ENCODE measurements around the gene HDAC4.

DNA sequence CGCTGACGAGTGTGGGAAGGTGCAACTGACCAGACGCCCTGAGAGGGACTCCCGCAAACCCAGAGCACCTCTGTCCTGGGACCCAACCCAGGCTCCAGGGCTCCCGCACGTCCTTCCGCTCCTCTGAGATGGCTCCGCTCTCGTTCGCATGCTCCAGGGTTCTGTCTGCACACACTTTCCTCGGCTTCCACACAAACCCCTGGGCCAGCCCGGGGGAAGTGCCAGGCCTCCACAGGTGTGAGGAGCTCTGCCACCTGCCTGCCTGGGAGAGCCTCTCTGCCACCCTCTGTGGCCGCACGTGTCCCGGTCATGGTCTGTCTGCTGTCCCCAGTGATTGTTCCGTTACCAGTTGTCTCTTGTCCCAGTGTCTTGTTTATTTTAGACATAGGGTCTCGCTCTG, 222.9 kb downstream of the HDAC4 start:
- TF ChIP-seq YY1 (IDR thresholded peaks at IDR 0.05; ENCODE audit: insufficient read depth, insufficient read length) (no peak), ZNF274 (IDR thresholded peaks at IDR 0.05; ENCODE audit: low read depth, low read length) (no peak), SUZ12 (IDR thresholded peaks at IDR 0.05; ENCODE audit: extremely low read depth, insufficient read depth, insufficient read length) (no peak)
